Measurements from ENCODE around the gene COX8C. TPM values are rescaled to one million over a fixed set of nuclear protein-coding genes. Genes with fewer than 3 reads are reported as not detected.

COX8C gene
- total and polyA plus RNA-seq, 4 donors, result not detected

DNA sequence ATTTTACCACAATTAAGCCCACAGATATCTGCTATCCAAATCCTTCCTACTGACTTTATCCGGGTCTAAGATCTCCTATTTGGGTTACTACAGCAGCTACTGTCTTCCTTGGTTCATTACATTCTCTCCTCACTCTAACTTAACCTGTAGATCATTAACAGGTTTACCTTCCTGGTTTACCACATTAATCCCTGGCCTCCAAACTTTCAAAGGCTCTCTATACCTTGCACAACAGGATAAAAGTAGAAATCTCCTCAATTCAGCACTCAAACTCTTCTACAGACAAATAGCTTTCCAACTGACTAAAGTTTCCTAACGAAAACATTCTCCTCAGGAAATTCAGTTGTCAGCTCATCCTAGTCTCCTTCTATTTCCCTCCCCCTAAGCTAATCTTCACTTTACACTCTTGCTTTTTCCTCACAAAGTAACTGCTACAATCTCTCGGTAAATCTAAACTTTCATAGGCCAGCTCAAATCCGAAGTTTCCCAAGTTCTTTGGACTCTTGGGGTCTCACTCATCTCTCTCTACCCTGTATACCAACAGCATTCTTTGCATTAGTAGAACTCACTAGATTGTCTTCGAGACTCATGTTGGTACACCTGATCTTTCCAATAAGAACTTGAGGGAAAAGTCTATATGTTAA is 16.9 kb upstream of the COX8C start:
- H3K27me3 ChIP-seq (ENCODE audit: control insufficient read depth in 4 of 4, insufficient read depth in 4 of 4, low read length in 3 of 4), result no peaks in the 10 kb centered on the region
- H3K4me1 ChIP-seq (ENCODE audit: control insufficient read depth in 4 of 4, insufficient read depth in 4 of 4, low read length in 3 of 4), result peaks cover 12 to 38% (median 32%) of the 10 kb centered on the region in 4 donors
- WGBS, result 46% methylated on average over 5 of the region's 5 CpGs
- no peak for TF ChIP-seq RAD21 (IDR thresholded peaks at IDR 0.05)
- TF ChIP-seq JUND (IDR thresholded peaks at IDR 0.05), result no peak
- TF ChIP-seq FOXA2 (IDR thresholded peaks at IDR 0.05), result no peak
- no peak for TF ChIP-seq SP1 (IDR thresholded peaks at IDR 0.05)
- no peak for TF ChIP-seq FOXA1 (IDR thresholded peaks at IDR 0.05)
- no peak for TF ChIP-seq TAF1 (conservative IDR thresholded peaks at IDR 0.05)
- no peak for TF ChIP-seq HNF4A (conservative IDR thresholded peaks at IDR 0.05)
- TF ChIP-seq HNF4G (IDR thresholded peaks at IDR 0.05), result no peak
- TF ChIP-seq, protein P1, sequence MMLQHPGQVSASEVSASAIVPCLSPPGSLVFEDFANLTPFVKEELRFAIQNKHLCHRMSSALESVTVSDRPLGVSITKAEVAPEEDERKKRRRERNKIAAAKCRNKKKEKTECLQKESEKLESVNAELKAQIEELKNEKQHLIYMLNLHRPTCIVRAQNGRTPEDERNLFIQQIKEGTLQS (IDR thresholded peaks at IDR 0.05), result no peak
- no peak overlapping the region for H3K4me3 ChIP-seq (ENCODE audit: low read depth in 1 of 3, low read length in 3 of 3)
- no peaks in the 10 kb centered on the region for H3K36me3 ChIP-seq (ENCODE audit: control insufficient read depth in 4 of 4, insufficient read depth in 3 of 4, low read depth in 1 of 4, low read length in 3 of 4)
- no peak overlapping the region for H3K9ac ChIP-seq (ENCODE audit: low read depth in 1 of 2, low read length in 2 of 2)
- H3K27ac ChIP-seq (ENCODE audit: low read depth in 1 of 2, low read length in 2 of 2), result peak overlapping the region in 1 of 2 donors; percentile 7
- DNase-seq (ENCODE audit: low spot score), result no peak
- no peaks in the 10 kb centered on the region for H3K9me3 ChIP-seq (ENCODE audit: control insufficient read depth in 4 of 4, low read length in 3 of 4)

DNA sequence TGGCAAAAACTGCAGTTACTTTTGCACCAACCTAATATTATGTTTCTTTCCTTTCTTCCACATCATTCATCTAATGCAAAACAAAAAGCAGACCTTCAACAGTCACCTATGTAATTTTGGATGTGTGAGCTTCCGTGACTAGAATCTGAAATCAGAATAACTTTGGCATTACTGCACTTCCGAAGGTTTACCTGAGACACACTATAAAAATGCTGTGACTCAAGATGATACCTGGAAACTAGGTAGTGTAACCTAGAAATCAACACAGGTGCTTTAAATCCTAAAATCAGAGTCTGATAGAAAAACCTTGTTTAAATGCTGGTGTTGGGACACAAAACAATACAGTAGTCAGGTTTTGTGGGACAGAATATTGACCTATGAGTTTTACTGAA is 16.4 kb upstream of the COX8C start:
- H3K36me3 ChIP-seq (ENCODE audit: control insufficient read depth in 4 of 4, insufficient read depth in 3 of 4, low read depth in 1 of 4, low read length in 3 of 4), result no peaks in the 10 kb centered on the region
- H3K9me3 ChIP-seq (ENCODE audit: control insufficient read depth in 4 of 4, low read length in 3 of 4), result no peaks in the 10 kb centered on the region
- TF ChIP-seq HNF4A (conservative IDR thresholded peaks at IDR 0.05), result no peak
- no peak for TF ChIP-seq FOXA1 (IDR thresholded peaks at IDR 0.05)
- no peak for TF ChIP-seq ZBTB33 (IDR thresholded peaks at IDR 0.05)
- no peak for TF ChIP-seq REST (IDR thresholded peaks at IDR 0.05)
- TF ChIP-seq GABPA (IDR thresholded peaks at IDR 0.05 in 1 of 2, conservative IDR thresholded peaks at IDR 0.05 in 1 of 2), result no peak
- no peak for TF ChIP-seq EGR1 (IDR thresholded peaks at IDR 0.05; ENCODE audit: low read depth in 2 of 2)
- no peak for TF ChIP-seq SP1 (IDR thresholded peaks at IDR 0.05)
- H3K9ac ChIP-seq (ENCODE audit: low read depth in 1 of 2, low read length in 2 of 2), result no peak overlapping the region
- peaks cover 12 to 38% (median 32%) of the 10 kb centered on the region in 4 donors for H3K4me1 ChIP-seq (ENCODE audit: control insufficient read depth in 4 of 4, insufficient read depth in 4 of 4, low read length in 3 of 4)
- no peak for DNase-seq (ENCODE audit: low spot score)
- peak overlapping the region in 1 of 2 donors; percentile 97 for H3K27ac ChIP-seq (ENCODE audit: low read depth in 1 of 2, low read length in 2 of 2)
- no peaks in the 10 kb centered on the region for H3K27me3 ChIP-seq (ENCODE audit: control insufficient read depth in 4 of 4, insufficient read depth in 4 of 4, low read length in 3 of 4)
- no peak overlapping the region for H3K4me3 ChIP-seq (ENCODE audit: low read depth in 1 of 3, low read length in 3 of 3)
- 86% methylated on average over 2 of the region's 2 CpGs for WGBS

All from liver (tissue), 9 donors.